ENCODE measurements around the gene SAMMSON.
A peak's percentile ranks its signal among the peaks of the same experiment; 100 is the strongest.

Gene SAMMSON

DNA sequence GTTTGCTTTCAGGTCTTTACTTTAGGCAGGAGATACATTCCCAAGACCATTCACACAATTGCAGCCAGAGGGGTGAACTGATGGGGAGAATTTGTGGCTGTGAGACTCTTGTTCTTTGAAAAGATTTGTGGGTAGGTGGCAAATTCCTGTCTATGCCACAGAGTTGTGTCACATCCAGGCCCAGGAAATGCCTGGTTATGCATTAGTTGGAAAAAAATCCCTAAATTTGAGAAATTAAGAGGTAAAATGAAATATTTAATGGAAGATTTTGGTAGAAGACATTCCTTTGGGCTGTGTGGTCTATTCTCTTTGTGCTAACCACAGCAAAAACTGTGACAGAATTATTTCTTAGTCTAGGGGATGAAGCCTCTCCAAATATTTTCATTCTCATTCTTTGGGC, 28.8 kb downstream of the SAMMSON start:
- Histone ChIP-seq H3K27ac (ENCODE audit: extremely low read depth, low read depth, low read length) (no peak overlapping the region), H3K4me1 (ENCODE audit: control insufficient read depth, insufficient read depth, low read length) (no peaks in the 10 kb centered on the region), H3K4me3 (ENCODE audit: low read depth, low read length) (no peak overlapping the region), H3K36me3 (ENCODE audit: control insufficient read depth in 2 of 2, insufficient read depth in 1 of 2, low read length in 2 of 2) (no peaks in the 10 kb centered on the region), H3K9me3 (ENCODE audit: control insufficient read depth, insufficient read depth, low read depth, low read length) (no peaks in the 10 kb centered on the region)
- POLR2A ChIA-PET: no interaction called here
- no peak for TF ChIP-seq ZNF2 (tag by site-specific recombination; IDR thresholded peaks at IDR 0.05)
- no peak for TF ChIP-seq ZNF785 (tag by site-specific recombination; IDR thresholded peaks at IDR 0.05)
- TF ChIP-seq, protein P1, sequence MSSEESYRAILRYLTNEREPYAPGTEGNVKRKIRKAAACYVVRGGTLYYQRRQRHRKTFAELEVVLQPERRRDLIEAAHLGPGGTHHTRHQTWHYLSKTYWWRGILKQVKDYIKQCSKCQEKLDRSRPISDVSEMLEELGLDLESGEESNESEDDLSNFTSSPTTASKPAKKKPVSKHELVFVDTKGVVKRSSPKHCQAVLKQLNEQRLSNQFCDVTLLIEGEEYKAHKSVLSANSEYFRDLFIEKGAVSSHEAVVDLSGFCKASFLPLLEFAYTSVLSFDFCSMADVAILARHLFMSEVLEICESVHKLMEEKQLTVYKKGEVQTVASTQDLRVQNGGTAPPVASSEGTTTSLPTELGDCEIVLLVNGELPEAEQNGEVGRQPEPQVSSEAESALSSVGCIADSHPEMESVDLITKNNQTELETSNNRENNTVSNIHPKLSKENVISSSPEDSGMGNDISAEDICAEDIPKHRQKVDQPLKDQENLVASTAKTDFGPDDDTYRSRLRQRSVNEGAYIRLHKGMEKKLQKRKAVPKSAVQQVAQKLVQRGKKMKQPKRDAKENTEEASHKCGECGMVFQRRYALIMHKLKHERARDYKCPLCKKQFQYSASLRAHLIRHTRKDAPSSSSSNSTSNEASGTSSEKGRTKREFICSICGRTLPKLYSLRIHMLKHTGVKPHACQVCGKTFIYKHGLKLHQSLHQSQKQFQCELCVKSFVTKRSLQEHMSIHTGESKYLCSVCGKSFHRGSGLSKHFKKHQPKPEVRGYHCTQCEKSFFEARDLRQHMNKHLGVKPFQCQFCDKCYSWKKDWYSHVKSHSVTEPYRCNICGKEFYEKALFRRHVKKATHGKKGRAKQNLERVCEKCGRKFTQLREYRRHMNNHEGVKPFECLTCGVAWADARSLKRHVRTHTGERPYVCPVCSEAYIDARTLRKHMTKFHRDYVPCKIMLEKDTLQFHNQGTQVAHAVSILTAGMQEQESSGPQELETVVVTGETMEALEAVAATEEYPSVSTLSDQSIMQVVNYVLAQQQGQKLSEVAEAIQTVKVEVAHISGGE (tag by site-specific recombination; conservative IDR thresholded peaks at IDR 0.05; ENCODE audit: low read depth): no peak
- TF ChIP-seq, protein P2, sequence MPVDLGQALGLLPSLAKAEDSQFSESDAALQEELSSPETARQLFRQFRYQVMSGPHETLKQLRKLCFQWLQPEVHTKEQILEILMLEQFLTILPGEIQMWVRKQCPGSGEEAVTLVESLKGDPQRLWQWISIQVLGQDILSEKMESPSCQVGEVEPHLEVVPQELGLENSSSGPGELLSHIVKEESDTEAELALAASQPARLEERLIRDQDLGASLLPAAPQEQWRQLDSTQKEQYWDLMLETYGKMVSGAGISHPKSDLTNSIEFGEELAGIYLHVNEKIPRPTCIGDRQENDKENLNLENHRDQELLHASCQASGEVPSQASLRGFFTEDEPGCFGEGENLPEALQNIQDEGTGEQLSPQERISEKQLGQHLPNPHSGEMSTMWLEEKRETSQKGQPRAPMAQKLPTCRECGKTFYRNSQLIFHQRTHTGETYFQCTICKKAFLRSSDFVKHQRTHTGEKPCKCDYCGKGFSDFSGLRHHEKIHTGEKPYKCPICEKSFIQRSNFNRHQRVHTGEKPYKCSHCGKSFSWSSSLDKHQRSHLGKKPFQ (tag by site-specific recombination; IDR thresholded peaks at IDR 0.05): no peak
- no peak for TF ChIP-seq ZNF433 (tag by site-specific recombination; IDR thresholded peaks at IDR 0.05; ENCODE audit: low read depth)
- TF ChIP-seq PRDM1 (tag by site-specific recombination; IDR thresholded peaks at IDR 0.05): no peak
- no peak for TF ChIP-seq ZNF202 (tag by site-specific recombination; IDR thresholded peaks at IDR 0.05; ENCODE audit: borderline replicate concordance)
- CTCF ChIA-PET: no interaction called here

DNA sequence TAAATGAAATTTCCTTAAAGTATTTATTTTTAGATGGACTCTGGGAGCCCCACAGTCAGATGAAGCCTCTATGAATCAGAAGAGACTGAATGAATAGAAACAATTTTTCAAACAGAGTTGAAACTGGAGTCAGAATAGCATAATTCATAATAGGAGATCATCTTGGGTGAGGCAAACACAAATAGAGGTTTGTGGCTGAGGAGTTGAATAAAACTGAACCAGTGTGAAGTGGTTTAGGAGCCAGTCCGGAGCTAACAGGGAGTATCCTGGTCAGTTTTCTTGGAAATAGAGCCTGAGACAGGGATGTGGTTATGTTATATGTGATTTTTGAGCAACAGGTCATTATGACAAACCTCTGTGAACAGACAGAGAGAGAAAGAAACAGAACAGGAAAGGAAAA, 39.2 kb downstream of the SAMMSON start:
- Histone ChIP-seq H3K4me1 (ENCODE audit: control insufficient read depth, insufficient read depth, low read length) (no peaks in the 10 kb centered on the region), H3K4me3 (ENCODE audit: low read depth, low read length) (no peak overlapping the region), H3K36me3 (ENCODE audit: control insufficient read depth in 2 of 2, insufficient read depth in 1 of 2, low read length in 2 of 2) (no peaks in the 10 kb centered on the region), H3K9me3 (ENCODE audit: control insufficient read depth, insufficient read depth, low read depth, low read length) (no peaks in the 10 kb centered on the region), H3K27ac (ENCODE audit: extremely low read depth, low read depth, low read length) (no peak overlapping the region)
- CTCF ChIA-PET: no interaction called here
- POLR2A ChIA-PET: no interaction called here
- TF ChIP-seq SCRT2 (tag by site-specific recombination; IDR thresholded peaks at IDR 0.05): 0 out of 2 replicates have a peak, but pooled peaks have one; percentile 12
- no peak for TF ChIP-seq ZNF2 (tag by site-specific recombination; IDR thresholded peaks at IDR 0.05)

DNA sequence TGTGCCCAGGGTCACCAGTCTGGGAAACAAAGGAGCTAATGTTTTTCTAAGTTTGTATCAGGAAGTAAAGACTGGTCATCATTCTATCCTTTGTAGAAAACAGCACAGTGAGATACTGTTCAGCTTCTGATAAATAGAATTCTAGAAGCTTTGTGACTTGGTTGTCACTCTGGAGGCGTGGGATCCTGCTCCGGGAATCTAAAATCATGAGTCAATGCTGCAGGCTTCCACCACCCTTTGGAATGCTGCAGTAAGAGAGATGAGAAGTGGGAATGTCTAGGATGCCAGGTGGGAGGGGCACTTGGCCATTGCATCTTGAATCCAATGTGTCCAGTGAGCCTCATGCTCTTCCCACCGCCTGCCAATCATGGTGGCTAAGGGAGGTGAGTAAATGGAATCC, 40.9 kb downstream of the SAMMSON start:
- TF ChIP-seq ZNF221 (tag by site-specific recombination; IDR thresholded peaks at IDR 0.05; ENCODE audit: borderline replicate concordance): no peak
- no peak for TF ChIP-seq ZNF324 (tag by site-specific recombination; IDR thresholded peaks at IDR 0.05)
- no peak for TF ChIP-seq OVOL3 (tag by site-specific recombination; IDR thresholded peaks at IDR 0.05)
- TF ChIP-seq ZNF501 (tag by site-specific recombination; IDR thresholded peaks at IDR 0.05): no peak
- TF ChIP-seq, protein P1 (tag by site-specific recombination; conservative IDR thresholded peaks at IDR 0.05; ENCODE audit: low read depth): no peak
- no peak for TF ChIP-seq ZBTB48 (tag by site-specific recombination; IDR thresholded peaks at IDR 0.05)
- TF ChIP-seq MEIS1 (CRISPR knock-in tag; IDR thresholded peaks at IDR 0.05; ENCODE audit: borderline replicate concordance): no peak
- H3K4me3 ChIP-seq (ENCODE audit: low read depth, low read length): no peak overlapping the region
- H3K27ac ChIP-seq (ENCODE audit: extremely low read depth, low read depth, low read length): no peak overlapping the region
- ChIA-PET CTCF (interaction anchor here (0.6 kb wide), 1 partner anchor 17 kb away, joined by 3 read pairs; no protein-coding TSS in a partner anchor), POLR2A (no interaction called here)
- no peaks in the 10 kb centered on the region for H3K4me1 ChIP-seq (ENCODE audit: control insufficient read depth, insufficient read depth, low read length)
- H3K9me3 ChIP-seq (ENCODE audit: control insufficient read depth, insufficient read depth, low read depth, low read length): no peaks in the 10 kb centered on the region
- no peaks in the 10 kb centered on the region for H3K36me3 ChIP-seq (ENCODE audit: control insufficient read depth in 2 of 2, insufficient read depth in 1 of 2, low read length in 2 of 2)
